GM10847 (cell line): ENCODE measurements around the gene FBN1.

Experiments
- POLR2A ChIP-seq: IDR thresholded peaks from 2 replicates; pipeline ENCODE4 v1.6.1; 2011; ENCODE audit not compliant: insufficient read length; ENCODE audit errors: extremely low read depth

The FBN1 gene

DNA sequence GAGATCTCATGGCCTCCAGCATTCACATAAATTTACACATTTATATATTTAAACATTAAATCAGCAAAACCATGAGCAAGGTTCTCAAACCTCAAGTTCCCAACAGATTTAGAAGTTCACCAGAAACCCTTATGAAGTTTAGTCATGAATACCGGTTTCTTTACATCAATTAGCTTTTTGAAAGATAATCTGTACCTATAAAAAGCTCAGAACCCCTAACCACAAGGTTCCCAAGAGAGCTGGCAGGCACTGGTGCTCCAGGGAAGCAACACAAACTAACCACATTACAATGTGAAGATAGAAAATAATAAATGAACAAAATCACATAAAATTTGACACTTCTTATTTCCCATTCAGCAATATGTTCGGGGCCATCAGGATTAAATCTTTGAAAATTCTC is 150.9 kb downstream of the FBN1 start:
- no peak for TF ChIP-seq POLR2A

DNA sequence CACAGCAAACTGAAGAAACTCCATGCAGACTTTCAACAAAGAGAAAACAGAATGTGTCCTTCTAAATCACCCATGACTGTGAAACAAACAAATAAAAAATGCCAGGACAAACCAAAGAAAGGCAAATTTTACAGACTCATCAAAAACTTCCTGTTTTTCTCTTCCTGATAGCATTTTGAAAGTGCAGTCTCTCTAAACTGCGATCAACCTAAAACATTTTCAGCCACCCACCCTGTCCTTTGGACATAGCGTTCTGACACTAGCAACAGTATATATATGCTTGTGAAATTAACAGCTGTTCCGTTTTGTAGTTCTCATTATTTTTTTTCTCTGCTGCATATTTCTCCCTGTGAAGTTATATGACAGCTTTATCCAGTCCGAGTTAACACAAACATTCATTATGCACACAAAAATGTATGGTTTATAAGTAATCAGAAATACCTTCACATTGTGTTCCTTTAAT is 151.7 kb downstream of the FBN1 start:
- no peak for TF ChIP-seq POLR2A

DNA sequence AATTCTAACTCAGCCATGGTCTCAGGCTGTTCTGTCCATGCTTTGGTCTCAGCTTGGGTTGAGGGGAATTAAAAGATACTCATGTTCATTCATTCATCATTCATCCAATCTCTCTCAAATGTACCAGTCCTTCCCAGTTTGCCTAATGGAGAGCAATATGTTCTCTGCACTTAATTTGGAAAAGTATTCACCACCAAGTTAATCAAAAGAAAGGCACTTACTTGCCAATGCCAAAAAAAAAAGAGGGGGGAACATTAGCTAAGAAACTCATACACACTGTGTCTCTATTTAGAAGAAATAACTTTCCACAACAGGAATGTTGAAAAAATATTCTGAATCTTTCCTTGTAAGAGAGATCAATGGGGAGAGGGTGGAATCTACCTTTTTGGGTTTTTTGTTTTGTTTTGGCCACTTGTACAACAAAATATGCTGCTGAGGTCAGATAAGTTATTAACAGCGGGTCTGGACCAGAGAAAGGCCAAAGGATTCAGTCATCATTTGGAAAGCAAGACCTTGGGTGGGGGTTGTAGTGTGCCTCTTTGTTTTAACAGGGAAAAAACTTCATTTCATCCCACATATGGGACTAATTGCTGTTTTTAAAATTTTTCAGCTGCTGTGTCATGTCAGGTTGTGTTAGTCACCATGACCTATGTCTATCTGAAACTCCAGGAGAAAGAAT is 152.3 kb downstream of the FBN1 start:
- TF ChIP-seq POLR2A = no peak

DNA sequence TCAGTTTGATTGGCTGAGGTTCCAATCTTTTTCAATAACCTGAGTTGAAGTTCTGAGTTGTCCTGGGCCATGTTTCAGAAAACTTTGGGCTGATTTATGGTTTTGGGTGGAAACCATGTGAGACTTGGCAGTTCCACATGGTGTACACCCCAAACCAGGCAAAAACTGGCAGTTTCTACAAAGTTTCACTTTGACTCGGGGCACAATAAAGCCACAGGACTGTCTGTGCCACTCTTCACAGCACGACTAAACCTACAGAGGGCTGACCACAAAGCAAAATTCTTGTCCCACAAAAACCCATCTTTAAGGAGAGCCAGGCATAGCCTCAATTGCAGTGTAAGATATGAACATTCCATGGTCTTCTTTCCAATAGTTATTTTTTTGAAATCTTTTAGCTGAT is 159.3 kb downstream of the FBN1 start:
- no peak for TF ChIP-seq POLR2A

DNA sequence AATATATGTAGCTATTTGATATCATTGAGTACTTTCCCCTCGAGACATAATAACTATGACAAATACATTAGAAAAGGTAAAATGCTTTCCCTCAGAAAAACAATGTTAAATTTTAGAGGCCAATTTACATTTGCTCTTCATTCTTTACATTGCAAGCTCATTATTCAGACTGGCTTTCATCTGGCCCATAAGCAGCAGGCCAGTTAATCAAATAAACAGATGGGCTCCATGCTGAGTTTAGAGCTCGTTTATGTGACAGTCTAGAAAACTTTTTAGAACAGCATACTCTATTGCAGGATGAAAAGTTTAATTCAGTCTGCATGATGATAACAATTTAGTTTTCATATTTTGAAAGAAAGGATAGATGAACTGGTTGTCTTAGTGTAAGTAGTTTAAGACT is 163.7 kb downstream of the FBN1 start:
- TF ChIP-seq POLR2A = no peak

DNA sequence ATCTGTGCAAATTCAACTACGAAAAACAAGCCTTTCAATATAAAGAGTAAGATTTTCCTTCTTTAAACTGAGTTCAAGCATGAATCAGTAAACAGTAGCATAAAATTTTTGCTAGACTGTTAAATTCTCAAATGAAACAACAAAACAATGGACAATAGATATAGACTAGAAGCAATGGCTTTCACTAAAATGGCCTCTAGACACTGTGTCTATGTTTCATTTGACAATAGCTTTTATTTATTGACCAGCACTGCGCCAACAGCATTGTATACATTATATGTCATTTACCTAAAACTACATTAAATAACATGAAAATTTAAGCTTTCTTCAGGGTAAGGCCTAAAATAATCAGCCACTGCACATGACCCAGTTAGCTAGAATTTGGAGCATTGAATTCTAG is 165.8 kb downstream of the FBN1 start:
- no peak for TF ChIP-seq POLR2A

DNA sequence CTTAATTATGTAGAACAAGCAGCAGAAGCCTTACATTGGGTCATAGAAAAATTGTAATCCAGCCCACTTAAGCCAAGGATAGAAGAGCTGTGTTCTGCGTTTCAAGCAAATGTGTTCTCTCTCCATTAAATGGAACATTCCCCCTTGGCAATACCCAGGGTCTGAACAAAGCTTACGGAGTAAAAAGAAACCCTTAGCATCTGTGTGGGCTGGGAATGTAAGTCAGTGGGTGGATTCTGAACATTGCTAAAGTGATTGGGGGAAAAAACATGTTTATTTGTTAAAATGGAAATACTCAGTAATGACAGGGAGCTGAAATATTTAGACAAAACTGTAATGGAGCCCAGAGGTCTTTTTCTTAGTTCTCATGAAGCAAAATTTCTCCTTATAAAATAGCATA is 166.9 kb downstream of the FBN1 start:
- no peak for TF ChIP-seq POLR2A

DNA sequence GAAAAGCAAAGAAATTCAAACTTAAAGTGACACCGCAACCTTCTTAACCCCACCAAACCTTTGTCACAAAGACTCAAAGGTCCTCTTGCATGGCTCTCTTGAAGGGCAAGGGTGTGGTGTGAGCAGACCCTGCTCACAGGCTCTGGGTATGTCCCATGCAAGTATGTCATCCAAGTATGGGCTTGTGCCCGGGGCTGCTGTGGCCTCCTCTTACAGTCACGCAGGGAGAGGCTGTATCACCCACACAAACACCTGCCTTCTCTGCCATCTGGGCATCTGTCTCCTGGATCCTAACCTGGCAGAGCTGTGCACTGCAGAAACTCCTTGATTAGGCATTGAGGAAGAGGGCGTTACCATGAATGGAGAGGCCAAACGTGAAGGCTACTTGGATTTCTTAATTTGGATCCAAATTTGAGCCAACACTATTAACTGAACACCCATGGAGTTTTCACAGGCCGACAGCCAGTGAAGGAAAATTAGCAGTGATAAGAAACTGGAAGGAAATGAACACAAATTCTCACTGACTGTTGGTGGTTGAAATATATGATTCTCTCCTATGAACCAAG is 167.6 kb downstream of the FBN1 start:
- TF ChIP-seq POLR2A = no peak

DNA sequence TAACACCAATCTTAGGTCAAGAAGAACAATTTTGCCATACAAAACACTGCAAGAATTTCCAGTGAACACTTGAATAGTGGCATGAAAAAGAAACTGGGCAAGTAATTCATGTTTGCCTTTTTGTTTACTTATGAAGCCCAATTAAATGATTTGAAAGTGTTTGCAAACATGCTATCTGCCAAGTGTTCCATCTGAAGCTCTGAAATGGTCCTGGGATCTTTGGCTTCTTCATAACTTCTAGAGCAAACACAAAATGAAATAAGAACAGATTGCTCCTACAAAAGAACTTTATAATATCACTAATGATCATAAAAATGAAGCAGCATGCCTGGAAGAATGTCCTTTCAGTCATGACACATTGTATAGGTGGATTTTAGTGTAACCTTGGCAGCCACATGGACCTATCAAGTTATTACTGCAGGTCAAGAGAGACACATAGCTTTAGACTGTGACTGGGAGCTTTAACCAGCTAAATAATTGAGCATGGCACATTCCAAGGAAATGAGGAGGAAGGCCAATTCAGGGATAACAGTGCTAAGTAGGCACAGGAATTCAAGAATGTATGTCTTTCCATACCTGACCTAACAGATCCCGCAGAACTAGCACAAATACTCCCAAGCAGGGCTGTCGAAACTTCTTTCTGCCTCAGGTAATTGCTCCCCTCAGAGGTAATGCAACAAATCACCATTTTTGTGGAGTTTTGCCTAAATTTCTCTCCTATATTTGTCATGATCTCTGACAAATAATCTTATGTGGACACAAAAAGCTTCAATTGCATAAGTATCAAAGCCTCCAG is 169.7 kb downstream of the FBN1 start:
- TF ChIP-seq POLR2A = no peak

DNA sequence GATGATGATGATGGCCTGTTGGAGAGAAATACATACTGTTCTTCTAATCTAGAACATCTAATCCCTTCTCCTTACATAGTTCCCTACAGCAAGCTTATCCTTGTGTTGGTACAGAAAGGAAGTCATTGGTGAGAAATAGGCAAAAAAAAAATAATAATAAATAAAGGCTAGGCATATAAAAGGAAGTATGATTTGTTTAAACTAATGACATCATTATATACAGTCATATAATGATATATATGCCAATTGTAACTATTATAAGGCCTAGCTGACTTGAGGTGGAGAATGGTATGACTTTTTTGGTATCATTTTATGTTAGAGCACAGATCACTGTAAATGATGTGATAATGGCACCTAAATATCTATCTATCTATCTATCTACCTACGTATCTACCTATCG is 171.8 kb downstream of the FBN1 start:
- no peak for TF ChIP-seq POLR2A

DNA sequence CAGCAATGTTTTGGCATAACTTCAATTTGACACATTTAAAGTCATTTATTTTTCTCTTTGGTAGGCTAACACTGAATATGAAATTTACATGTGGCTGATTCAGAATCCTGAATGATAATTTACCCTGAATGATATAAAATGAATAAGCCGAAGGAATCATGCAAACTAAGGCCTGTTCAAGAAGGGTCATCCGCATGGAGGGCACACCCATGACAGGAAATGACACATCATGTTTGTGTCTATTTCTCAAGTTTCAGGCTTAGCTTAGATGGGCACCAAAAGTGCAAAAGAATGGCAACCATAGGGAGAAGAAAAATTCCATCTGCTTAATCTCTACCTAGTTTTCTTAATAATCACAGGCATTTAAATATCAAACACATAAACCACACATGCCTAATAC is 172.8 kb downstream of the FBN1 start:
- no peak for TF ChIP-seq POLR2A

DNA sequence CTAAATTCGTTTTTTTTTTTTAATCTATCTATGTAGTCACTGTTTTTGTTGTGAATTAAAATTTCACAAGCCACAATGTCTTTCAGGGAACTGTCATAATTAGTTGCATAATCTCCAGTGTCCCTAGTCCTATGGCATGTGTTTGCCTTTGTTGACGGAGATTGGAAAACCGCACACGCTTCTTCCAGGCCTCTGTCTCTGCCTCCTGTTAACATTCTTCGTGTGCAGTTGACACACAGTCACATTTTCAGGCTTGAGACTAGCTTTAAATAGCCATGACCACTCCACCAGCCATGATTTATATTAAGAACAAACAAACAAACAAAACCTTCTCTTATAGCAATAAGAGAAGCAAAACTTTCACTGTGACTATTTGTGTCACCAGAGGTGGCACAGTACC is 174.4 kb downstream of the FBN1 start:
- TF ChIP-seq POLR2A = no peak

DNA sequence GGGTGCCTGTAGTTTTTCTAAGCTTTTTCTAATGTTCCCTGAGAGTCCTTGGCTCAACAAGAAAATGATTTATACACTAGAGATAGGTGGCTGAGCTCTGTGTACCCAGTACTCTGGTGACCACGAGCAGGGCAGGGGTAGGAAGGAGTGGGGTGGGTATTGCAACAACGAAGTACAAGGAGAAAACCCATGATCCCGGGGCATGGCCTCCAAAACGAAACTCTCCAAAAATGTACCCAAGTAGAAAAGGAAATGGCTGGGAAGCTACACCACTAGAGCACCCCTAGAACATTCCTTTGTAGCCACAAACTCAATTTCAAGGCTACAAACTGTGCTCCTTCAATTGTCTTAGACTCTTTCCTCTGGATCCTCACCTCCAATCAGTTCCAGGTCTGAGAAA is 175.4 kb downstream of the FBN1 start:
- no peak for TF ChIP-seq POLR2A

DNA sequence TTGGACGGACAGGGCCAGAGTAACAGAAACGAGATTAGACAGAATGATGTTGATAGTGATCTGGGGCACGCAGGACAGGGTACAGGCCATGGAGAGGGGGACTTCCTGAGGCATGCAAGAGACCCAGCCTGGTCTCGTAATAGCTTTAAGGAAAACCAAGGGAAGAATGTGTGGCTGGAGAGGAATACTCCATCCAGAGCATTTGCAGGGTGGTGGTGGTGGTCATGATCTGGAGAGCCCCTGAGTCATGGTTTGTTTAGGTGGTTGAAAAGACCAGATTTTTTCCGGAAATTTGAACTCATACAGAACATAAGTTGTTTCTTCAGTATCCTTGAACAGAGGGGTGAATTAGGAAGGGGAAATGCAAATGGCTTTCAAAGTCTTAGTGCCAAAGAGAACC is 175.8 kb downstream of the FBN1 start:
- no peak for TF ChIP-seq POLR2A

DNA sequence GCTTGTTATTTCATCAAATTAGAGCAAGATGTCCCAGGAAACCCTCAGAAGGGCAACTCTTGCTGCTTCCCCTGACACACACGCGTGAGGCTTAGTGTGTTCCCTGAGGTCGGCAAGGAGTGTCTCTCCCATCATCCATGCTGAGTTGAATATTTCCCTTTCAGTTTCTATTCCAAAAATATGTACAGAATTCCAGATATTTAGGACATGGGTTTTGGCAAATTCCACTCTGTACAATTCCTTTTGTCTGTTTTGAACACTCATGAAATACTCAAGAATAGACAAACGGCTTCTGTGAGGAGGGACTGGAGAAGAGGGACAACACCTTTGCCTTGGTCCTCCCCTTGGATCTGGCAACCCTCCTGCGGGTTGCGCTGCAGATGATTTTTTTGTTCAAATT is 176.2 kb downstream of the FBN1 start:
- TF ChIP-seq POLR2A = no peak

DNA sequence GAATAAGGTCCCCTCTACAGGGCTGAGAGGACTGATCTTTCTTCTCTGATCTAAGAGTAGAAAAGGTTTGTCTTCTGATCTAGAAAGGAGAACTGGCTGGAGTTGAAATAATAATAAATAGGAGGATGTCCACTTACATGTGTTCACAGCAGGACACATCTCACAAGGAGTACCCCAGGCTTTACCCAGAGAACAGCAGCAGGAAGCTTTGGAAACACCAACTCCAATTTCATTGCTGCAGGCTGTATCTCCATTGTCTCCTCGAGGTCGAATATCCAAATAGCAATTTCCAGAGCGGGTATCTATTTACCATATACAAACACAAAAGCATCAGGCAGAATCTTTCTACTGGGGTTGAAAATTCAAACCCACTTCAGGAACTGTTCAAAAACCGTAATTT is 177.7 kb downstream of the FBN1 start:
- TF ChIP-seq POLR2A = no peak
